HG02884 (cell line): ENCODE results near the gene PLAC9.

Experiments
- ATAC-seq: cut with Tn5 transposase; IDR thresholded peaks from one replicate; pipeline ENCODE4 v1.9.1; 2021; ENCODE audit warnings: mild to moderate bottlenecking, moderate library complexity; ENCODE audit not compliant: unreplicated experiment

PLAC9 gene

DNA sequence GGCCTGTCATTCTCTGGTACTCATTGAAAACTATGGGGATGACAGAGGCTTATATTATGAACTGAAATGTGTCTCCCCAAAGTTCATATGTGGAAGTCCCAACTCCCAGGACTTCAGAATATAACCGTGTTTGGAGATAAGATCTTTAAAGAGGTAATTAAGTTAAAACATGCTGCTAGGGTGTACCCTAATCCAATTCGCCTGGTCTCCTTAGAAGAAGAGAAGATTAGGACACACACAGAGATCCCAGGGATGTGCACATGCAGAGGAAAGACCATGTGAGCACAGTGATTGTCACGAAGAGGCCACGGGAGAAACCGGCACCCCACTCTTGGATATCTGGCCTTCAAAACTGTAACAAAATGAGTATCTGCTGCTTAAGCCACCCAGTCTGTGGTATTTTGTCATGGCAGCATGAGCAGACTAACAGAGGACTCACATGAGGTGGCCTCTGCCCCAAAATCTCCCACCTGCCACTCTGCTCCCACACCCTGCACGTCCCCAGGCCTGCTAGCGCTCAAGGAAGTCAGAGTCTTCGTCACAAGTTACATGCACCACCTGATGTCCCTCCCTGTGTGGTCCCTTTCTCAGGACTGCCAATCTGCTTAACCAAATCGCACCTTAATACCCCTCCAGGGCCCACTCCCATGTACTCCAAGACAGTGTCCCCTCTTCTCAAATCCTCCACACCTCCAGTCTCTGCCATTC lies 26.8 kb downstream of the PLAC9 start:
- no peak for ATAC-seq

DNA sequence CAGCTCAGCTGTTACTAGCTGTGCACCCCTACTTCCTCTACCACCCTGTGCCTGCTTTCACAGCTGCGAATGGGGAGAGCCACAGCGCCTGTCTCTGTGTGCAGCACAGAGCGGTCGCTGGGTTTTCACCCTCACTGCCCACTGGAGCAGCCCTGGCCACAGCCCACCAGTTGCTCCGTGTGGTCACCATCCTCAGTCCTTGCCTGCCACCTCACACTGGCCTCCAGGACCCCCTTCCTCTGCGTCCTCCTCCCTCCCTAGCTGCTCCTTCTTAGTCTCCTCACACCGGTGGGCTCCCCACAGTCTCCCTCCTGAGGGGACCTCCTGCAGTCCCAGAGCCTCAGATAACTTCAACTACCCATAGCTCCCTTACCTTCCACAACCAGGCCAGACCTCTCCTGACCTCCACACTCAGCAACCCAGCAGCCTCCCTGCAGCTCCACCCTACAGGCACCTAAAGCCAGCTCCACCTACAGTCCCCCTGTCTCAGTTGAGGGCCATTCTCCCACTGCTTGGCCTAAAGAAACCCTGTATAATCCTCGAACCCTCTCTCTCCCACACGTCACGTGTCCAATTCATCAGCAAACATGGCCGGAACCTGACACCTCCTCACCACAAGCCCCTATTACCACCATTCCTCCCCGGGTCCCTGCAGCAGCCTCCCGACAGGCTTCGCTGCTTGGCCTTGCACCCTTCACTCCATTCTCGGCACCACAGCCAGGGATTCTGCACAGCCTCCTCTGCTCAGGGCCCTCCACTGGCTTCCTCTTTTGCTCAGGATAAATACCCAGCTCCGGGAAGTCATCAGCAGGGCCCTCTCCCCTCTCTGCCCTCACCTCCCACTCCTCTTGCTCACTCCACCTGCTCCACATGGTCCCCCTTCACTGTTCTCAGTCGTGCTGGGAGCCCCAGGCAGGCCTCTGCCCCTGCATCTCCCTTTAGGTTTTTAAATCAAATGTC lies 28.1 kb downstream of the PLAC9 start:
- ATAC-seq: no peak

DNA sequence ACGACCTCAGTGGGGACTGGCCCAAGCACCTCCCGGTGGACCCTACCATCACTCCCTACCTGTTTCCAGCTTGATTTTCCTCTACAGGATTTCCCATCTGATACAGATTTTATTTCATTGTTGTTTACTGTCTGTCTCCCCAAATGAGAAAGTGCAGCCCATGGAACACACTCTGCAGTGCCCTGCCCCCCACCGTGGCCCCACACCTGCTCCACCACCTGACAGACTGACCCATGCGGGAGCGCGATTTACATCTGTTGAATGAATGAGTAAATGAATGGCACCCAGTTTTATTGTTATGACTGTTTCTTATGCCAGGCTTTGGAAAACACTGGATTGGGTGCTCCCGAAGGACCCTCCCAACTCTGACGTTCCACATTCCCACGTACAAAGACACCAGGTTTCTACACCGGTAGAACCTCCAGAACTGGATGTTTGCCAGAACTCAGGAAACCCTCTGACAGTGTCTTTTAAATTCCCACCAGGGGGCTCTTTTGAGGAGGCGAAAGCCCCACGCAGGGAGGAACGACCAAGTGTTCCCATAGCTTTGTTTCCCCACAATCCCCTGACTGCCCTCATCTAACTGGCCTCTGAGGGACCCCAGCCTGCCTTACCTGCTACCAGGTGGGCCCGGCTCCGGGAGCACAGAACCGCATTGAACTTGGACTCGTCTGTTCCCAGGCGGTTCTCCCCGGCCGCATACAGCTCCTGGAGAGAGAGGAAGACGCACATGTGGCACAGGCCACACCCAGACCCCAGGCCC lies 29.0 kb downstream of the PLAC9 start:
- no peak for ATAC-seq

DNA sequence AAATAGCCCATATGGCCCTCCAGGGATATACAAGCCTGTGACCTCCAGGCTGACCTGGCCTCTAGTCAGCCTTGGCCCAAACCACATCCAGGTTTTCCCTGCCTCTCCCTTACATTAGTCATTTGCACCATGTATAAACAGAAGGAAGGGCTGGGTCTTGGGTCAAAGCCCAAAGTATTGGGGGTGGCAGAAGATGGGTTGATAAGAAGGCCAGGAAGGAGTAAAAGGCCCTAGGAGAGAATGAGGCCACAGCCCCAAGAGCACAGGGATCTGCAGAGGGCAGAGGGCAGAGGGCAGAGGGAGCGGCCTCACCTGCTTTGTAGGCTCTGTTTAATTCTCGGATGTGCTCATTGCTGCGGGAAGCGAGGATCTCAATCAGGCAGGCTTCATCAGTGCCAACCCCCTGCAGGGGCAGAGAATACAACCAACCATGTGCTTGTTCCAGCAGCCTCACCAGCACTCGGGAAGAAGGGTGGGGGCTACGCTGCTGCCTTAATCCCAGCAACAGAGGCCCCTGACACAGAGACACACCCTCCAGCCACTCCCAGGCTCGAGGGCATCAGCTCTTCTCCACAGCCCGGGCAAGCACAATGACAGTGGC lies 31.3 kb downstream of the PLAC9 start:
- no peak for ATAC-seq

DNA sequence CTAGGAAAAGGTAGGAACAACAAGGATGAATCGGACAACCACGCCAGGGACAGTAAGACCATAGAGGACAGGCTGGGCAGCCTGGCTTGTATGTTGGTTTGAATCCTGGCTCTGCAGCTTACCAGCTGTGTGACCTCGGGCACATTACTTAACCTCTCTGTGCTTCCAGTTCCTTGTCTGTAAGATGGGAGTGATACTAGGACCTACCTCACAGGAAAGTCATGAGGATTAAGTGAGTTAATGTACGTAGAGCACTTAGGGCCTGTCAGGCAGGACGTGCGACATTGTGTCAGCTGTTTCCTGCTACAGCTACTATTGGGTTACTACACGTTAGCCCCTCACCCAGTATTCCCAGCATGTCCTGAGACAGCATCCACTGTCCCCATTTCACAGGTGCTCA lies 32.1 kb downstream of the PLAC9 start:
- no peak for ATAC-seq

DNA sequence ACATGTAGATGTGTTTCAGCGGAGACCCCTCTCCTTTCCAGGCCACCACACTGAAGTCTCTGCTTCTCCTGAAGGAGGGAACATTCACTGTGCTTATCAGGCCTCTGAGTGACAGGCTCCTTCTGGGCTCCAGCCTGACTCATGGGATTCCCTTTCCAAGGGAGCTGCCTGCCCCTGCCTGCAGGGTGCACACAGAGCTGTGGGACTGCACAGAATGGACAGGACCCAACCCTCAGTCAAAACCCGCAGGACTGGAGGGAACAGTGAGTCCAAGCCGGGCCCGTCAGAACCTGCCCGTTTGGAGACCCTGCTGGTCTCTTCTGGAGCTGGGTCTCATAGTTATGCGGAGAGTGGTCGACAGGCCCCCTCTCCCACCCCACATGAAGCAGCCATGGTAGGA lies 32.6 kb downstream of the PLAC9 start:
- ATAC-seq: no peak

DNA sequence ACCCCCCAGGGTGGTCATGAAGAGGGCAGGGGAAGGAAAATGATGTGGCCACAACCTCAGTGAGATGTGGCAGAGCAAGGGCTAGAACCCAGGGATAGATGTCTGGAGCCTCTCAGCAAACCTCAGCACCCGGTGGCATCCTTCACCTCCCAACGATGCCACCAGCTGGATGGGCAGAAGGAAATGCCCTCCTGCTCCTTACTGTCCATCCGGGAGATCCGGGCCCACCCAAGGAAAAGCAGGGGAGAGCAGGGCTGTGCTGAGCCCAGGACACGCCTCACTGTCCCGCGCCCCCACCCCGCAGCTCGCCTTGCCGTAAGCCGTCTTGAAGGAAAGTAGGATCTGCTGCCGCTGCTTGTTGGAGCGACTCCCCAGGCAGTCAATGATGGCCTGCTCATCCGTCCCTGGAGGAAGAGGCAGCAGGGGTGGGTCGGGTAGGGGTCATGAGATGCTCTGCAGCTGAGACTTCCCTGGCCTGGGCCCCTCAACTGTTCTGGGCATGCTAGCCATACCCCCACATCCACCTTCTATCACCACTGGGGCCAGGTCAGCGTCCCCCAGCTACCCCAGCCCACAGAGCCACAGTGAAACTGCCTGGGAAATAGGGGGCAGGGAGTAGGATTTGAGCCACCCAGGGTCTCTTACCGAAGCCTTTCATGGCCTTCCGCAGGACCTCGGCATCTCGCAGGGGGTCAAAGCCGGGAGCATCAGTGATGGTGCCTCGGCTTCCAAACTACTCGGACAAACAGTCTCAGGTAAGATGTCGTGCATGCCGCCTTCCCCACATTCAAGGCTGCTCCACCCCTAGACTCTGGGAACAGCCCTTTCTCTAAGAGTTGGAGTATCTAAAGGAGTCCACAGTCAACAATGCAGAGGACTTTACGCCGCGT lies 34.3 kb downstream of the PLAC9 start:
- ATAC-seq: no peak

DNA sequence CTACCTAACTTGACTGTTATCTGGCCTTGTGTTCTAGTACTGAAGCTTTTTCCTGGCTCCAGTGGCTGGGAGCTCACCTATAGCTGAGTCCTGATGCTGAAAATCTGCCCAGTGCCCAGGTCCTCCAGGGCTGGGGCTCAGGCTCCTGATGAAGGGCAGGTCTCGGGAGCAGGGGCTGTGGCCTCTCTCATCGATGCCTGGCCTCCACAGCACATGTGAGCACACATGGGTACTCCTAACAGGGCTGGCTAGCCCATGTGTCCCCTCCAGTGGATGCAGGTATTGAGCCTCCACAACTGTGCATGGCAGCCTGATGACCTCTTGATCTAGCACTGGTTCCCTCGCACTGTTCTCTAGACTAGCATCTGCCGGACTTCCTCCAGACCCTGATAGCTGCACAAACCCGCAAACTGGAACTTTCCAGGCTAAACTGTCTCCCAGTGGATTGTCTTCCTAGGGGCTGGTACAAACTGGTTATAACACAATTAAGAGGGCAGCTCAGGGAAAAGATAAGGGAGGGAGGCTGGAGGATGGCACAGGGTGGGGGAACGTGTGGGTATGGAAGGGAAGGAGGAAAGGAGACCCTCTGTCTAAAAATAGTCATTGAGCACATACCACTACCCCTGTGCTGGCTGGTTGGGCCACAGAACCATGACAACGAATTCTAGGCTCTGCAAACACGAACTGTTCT lies 35.1 kb downstream of the PLAC9 start:
- no peak for ATAC-seq

DNA sequence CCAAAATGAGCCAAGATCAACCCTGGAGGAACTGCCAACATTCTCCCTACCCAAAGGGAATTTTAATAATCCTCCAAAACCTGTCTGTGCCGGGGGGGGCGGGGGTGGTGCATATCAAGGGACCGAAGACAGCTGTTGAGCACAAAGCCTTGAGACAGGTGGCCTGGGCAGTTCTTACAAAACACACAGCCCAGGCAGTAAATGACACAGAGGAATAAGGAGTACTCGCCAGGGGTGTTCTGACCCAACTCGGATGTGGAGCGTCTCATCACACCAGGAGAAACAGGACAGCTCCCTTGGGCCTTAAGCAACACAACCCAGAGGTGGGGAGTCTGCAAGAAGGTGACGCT lies 35.6 kb downstream of the PLAC9 start:
- no peak for ATAC-seq

DNA sequence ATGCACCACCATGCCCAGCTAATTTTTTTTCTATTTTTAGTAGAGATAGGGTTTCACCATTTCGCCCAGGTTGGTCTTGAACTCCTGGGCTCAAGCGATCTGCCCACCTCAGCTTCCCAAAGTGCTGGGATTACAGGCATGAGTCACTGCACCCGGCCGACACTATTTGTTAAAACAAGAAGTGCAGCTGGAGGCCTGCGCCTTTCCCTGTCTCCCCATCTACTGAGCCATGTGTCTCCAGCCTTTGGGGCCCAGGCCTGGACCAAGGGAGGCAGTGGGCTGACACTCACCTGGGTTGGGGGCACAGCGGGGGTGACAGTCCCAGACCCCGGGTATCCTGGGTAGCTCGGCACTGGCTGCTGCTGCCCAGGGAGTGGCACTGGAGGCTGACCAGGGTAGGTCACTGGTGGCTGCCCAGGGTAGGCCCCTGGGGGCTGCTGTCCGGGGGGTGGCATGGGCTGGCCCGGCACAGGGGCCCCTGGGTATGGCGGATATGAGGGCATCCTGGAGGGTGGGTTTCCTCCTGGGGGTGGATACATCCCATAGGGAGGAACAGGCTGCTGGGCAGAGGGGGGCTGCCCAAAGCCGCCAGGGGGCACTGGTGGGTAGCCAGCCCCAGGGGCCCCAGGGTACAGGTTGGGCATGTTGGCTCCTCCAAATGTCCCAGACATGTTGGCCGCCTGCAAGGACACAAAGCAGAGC lies 36.3 kb downstream of the PLAC9 start:
- no peak for ATAC-seq

DNA sequence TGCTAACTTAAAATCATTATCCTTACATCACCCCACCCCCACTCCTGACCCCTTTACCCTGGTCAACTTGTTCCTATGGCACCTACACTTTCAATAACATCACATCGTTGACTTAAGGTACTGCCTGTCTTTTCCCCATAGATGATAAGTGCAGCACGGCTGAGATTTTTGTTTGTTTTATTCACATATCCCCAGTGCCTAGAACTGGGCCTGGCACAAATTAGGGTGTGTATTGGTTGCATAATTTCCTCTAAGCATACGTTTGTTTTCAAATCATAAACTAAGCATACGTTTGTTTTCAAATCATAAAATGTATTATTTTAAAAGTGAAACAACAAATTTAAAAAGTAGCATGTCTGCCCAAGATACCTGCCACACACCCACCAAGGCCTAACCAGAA lies 37.5 kb downstream of the PLAC9 start:
- no peak for ATAC-seq

DNA sequence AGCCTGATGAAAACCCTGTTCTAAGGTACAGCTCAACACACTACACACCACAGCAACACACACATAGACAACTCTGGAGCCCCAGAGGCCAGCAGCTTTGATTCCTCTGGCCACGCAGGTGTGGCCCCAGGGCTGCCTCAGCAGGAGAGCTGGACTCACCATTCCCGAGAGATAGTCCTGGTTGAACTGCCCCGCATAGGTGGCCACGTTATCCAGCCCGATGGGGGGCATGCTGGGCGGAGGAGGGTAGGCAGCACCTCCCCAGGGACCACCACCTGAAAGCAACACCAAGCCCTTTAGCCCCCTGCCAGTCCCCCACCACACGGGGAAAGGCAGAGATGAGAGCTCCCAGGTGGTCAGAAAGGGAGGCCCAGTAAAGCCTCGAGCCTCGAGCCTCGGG lies 38.1 kb downstream of the PLAC9 start:
- no peak for ATAC-seq

DNA sequence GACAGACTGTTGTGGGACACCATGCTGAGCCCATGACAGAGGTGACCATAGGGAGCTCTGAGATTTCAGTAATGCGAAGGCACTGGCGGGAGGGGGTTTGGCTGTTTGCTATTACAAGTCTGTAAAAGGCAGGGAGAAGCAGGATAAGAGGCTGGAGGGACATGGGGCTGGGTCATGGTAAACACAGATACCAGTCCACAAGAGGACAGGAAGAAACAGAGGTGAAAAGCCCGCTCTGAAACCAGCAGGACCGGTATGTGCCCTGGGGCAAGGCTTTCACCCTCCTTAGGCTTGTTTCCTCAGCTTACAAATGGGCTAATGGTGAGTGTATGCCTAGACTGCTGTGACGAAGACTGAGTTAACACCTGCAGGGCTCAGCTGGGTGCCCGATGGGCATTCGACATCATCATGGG lies 38.7 kb downstream of the PLAC9 start:
- ATAC-seq: no peak

DNA sequence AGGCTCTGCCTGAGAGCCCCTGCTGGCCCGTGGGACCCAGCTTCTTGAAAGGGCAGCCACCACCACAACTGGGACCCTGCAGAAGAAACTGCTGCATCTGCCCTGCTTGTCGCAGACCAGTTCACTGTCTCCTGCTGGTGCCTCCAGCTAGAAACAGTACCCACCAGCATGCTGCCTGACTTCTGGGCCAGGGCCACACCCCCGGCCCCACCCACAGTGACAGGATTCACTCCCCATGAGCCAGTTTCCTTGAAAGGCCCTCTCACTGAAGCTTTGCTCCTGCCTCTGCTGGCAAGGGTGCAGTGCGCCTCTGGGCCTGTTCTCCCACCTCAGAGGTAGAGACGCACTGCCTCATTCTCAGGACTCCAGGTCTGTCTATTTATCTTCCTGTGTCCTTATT lies 40.4 kb downstream of the PLAC9 start:
- no peak for ATAC-seq

DNA sequence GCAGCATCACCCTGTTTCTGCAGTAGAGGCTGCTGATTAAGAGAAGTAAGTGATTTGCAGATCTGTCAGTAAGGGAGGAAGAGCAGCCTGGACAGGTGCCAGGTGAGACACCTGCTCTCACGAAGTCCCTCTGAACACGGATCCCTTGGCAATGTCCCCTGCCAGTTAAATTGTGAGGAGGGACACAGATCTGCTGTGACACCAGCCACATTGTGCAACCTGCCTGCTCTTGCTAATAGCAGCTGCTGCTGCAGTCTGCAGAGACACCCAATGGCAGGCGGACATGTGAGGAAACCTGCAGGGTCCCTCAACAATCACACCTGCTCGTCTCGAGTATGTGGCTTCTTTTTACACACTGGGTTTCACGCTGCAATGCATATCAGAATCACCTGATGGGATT lies 40.9 kb downstream of the PLAC9 start:
- ATAC-seq: no peak

DNA sequence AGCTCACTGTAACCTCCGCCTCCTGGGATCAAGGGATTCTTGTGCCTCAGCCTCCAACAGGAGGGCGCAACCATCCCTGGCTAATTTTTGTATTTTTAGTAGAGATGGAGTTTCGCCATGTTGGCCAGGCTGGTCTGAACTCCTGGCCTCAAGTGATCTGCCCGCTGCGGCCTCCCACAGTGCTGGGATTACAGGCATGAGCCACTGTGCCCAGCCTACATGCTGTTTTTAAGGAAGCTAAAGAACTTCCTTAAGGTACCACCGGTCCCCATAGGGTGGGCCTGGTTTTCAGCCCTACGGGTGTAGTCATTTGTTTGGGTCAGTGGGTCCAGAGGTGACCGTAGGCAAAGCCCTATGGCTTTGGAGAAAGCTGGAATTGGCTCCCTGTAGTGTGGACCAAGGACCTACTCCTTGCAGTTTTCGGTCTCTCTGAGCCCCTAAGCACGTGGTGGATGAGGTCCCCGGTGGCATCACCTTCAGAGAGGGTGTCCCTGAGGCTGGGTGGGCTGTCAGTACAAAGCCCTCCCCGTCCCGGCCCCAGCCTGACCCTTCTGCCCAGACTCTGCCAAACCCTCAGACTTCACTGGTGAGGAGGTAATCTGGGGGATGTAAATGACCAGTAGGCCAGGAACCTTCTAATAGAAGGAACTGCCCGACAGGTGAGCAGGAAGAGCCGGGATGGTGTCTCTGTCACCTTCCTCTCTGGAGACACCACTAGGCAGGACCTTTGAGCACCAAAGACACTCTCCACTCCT lies 42.3 kb downstream of the PLAC9 start:
- ATAC-seq: no peak

DNA sequence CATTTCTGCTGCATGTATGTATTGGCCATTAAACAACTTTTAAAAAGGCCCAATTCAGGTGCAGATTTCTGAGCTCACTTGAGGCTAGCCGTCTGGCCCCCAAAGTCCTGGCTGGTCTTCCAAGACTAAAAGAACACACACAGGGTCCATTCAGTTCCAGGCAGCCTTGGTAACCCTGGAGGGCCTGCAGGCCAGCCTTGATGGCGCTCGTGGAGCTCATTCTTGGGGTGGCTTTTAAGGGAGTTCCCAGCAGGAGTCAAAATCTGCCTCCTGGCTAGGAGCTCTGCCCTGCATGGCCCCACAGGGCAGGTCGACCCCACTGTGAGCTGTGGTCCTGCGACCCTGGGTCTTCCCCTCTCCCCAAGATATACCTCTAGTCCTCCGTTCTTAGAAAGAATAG lies 44.0 kb downstream of the PLAC9 start:
- ATAC-seq: no peak
